ENCODE results near the gene NLRP10. TPM values are rescaled to one million over a fixed set of nuclear protein-coding genes. Genes with fewer than 3 reads are reported as not detected.

The NLRP10 gene
- total and polyA plus RNA-seq, 2 of the 13 experiments (the other 11 are each of a cell fraction or from before 2014, with no cell fraction given): not detected

DNA sequence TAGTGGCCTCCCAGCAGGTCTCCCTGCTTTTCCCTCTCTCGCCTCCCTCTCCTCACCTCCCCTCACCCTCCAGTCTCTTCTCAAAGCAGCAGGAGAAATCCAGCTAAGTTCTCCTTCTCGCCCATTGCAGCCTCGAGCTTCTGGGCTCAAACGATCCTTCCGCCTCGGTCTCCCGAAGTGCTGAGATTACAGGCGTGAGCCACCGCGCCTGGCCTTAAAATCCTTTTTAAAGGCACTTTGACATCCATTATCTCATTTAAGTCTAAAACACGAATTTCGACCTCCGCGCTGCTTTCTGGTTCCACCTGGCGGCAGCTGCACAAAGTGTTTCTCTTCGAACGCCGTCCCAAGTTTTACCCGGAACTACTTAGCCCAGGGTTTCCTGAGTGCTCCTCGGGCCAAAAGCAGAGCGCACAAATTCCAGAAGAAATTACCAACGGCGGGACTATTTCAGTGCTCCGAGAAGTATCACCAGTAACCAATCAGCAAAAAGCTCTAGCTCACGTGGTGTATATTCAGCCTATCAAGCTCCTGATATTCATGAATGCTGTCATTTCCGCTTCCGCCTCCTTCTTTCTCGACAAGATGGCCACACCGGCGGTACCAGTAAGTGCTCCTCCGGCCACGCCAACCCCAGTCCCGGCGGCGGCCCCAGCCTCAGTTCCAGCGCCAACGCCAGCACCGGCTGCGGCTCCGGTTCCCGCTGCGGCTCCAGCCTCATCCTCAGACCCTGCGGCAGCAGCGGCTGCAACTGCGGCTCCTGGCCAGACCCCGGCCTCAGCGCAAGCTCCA lies 21.7 kb upstream of the NLRP10 start, which contains the start of gene EIF3F (continued):
- no peak; the same call in 1 of the 2 replicates for TF ChIP-seq ZBED4 (CRISPR knock-in tag; IDR thresholded peaks at IDR 0.05; ENCODE audit: borderline replicate concordance)
- no peak for TF ChIP-seq CERS6 (CRISPR knock-in tag; IDR thresholded peaks at IDR 0.05)
- no peak for TF ChIP-seq TBP (CRISPR knock-in tag; IDR thresholded peaks at IDR 0.05)
- no peak for TF ChIP-seq MBD4 (IDR thresholded peaks at IDR 0.05; ENCODE audit: borderline replicate concordance, low read length)
- no peak for TF ChIP-seq ESRRA (CRISPR knock-in tag; IDR thresholded peaks at IDR 0.05; ENCODE audit: low read depth)
- TF ChIP-seq WIZ (CRISPR knock-in tag; IDR thresholded peaks at IDR 0.05): no peak
- TF ChIP-seq ZFP37 (CRISPR knock-in tag; IDR thresholded peaks at IDR 0.05; ENCODE audit: borderline replicate concordance): peak; percentile 44; the same call in 1 of the 2 replicates
- TF ChIP-seq ZSCAN22 (CRISPR knock-in tag; IDR thresholded peaks at IDR 0.05): no peak
- TF ChIP-seq, protein P1, sequence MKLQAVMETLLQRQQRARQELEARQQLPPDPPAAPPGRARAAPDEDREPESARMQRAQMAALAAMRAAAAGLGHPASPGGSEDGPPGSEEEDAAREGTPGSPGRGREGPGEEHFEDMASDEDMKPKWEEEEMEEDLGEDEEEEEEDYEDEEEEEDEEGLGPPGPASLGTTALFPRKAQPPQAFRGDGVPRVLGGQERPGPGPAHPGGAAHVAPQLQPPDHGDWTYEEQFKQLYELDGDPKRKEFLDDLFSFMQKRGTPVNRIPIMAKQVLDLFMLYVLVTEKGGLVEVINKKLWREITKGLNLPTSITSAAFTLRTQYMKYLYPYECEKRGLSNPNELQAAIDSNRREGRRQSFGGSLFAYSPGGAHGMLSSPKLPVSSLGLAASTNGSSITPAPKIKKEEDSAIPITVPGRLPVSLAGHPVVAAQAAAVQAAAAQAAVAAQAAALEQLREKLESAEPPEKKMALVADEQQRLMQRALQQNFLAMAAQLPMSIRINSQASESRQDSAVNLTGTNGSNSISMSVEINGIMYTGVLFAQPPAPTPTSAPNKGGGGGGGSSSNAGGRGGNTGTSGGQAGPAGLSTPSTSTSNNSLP (IDR thresholded peaks at IDR 0.05; ENCODE audit: low read depth, low read length): peak; percentile 49; the same call in 1 of the 2 replicates
- TF ChIP-seq DNMT3B (CRISPR knock-in tag; conservative IDR thresholded peaks at IDR 0.05): no peak
- TF ChIP-seq, protein P2, sequence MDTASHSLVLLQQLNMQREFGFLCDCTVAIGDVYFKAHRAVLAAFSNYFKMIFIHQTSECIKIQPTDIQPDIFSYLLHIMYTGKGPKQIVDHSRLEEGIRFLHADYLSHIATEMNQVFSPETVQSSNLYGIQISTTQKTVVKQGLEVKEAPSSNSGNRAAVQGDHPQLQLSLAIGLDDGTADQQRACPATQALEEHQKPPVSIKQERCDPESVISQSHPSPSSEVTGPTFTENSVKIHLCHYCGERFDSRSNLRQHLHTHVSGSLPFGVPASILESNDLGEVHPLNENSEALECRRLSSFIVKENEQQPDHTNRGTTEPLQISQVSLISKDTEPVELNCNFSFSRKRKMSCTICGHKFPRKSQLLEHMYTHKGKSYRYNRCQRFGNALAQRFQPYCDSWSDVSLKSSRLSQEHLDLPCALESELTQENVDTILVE (CRISPR knock-in tag; IDR thresholded peaks at IDR 0.05): no peak
- 0 out of 2 replicates have a peak, but pooled peaks have one; percentile 34 for TF ChIP-seq ZNF543 (CRISPR knock-in tag; IDR thresholded peaks at IDR 0.05)
- TF ChIP-seq ZFP36 (IDR thresholded peaks at IDR 0.05; ENCODE audit: borderline replicate concordance, low read depth, low read length, partially characterized antibody): no peak
- TF ChIP-seq HIVEP1 (CRISPR knock-in tag; IDR thresholded peaks at IDR 0.05): no peak
- peak; percentile 58; the same call in 1 of the 2 replicates for TF ChIP-seq RXRB (CRISPR knock-in tag; IDR thresholded peaks at IDR 0.05; ENCODE audit: borderline replicate concordance)
- TF ChIP-seq E2F5 (CRISPR knock-in tag; conservative IDR thresholded peaks at IDR 0.05): peak; percentile 88
- TF ChIP-seq NR2F6 (IDR thresholded peaks at IDR 0.05): no peak
- no peak; the same call in 1 of the 2 replicates for TF ChIP-seq NR2F6 (CRISPR knock-in tag; IDR thresholded peaks at IDR 0.05)
- TF ChIP-seq TIGD3 (CRISPR knock-in tag; IDR thresholded peaks at IDR 0.05; ENCODE audit: borderline replicate concordance): no peak; the same call in 1 of the 2 replicates
